Kidney (tissue), 14 donors: ENCODE data around the gene STEAP2. TPM values are rescaled to one million over a fixed set of nuclear protein-coding genes. Genes with fewer than 3 reads are reported as not detected.

Experiments used
- DNase-seq, 5 donors: peaks; one replicate each; pipeline ENCODE4 v3.0.0-alpha.2; 2013 to 2020
- FAIRE-seq: peaks from 2 replicates; lab custom pipeline; 2012; peaks lifted over from hg19 to GRCh38; lab: Jason Lieb, UNC
- H3K27ac ChIP-seq, 2 donors: one replicate each; pipeline ENCODE4 v1.7.0; 2013; ENCODE audit warnings: low read depth in 2 of 2, low read length in 2 of 2, inconsistent platforms in 1 of 2
- H3K27me3 ChIP-seq: one replicate; pipeline ENCODE4 v1.7.1; 2013; ENCODE audit warnings: low read length, inconsistent platforms; ENCODE audit not compliant: control insufficient read depth, insufficient read depth
- H3K36me3 ChIP-seq, 3 donors: one replicate each; pipeline versions ENCODE4 v1.7.0 to v1.7.1; 2013; ENCODE audit warnings: low read length in 3 of 3, control low read depth in 1 of 3, inconsistent platforms in 1 of 3; ENCODE audit not compliant: insufficient read depth in 3 of 3, control insufficient read depth in 2 of 3
- H3K4me1 ChIP-seq, 3 donors: one replicate each; pipeline versions ENCODE4 v1.7.0 to v1.7.1; 2013; ENCODE audit warnings: low read length in 3 of 3, inconsistent platforms in 1 of 3, low read depth in 1 of 3; ENCODE audit not compliant: control insufficient read depth in 2 of 3, insufficient read depth in 2 of 3
- H3K4me3 ChIP-seq, 3 donors: one replicate each; pipeline versions ENCODE4 v1.7.0 to v1.8.1; 2013; ENCODE audit warnings: low read length in 3 of 3, control low read depth in 1 of 3, inconsistent platforms in 1 of 3
- H3K9ac ChIP-seq, 3 donors: one replicate each; pipeline versions ENCODE4 v1.7.0 to v1.7.1; 2013; ENCODE audit warnings: low read length in 3 of 3, control low read depth in 1 of 3, inconsistent platforms in 1 of 3
- H3K9me3 ChIP-seq, 3 donors: one replicate each; pipeline versions ENCODE4 v1.7.0 to v1.7.1; 2013; ENCODE audit warnings: low read length in 3 of 3, control low read depth in 1 of 3, inconsistent platforms in 1 of 3; ENCODE audit not compliant: control insufficient read depth in 2 of 3, insufficient read depth in 1 of 3
- CTCF ChIP-seq: IDR thresholded peaks from 3 replicates; pipeline ENCODE4 v1.5.1; 2012; ENCODE audit warnings: mild to moderate bottlenecking, moderate library complexity, borderline replicate concordance; ENCODE audit not compliant: insufficient read depth; ENCODE audit errors: extremely low read depth
- intact Hi-C: fragments of 100-400 bp; cut with DNase I; formaldehyde crosslinking; loops from one replicate; pipeline ENCODE4 v1.11.1; 2022
- polyA plus RNA-seq: library from polyadenylated mRNA; stranded (reverse); fragments of 350-450 nt; fragmentation: Illumina TruSeq; extraction: RNeasy Lipid Tissue Mini Kit (QIAGEN cat#74804); gene quantifications from one replicate; pipeline ENCODE4 v1.2.3, GENCODE V29; 2014; ENCODE audit warnings: low read depth, low replicate concordance; ENCODE audit not compliant: insufficient read depth
- total RNA-seq: library from RNA; stranded (reverse); fragmentation: NEBNext Ultra II Directional; extraction: Animal tissue kit (Norgen Biotek cat#: 25700); gene quantifications from one replicate; pipeline ENCODE4 v1.2.1, GENCODE V29; 2021
- donor health status: control.
- donor health status: control.
- donor health status: control.
- donor health status: control.
- donor health status: control.
- donor health status: DM: yes; HTN: yes; CAD: no.
- donor health status: Normal renal cell carcinoma (clear cell type).

The STEAP2 gene
- total and polyA plus RNA-seq, 2 donors from 2014 or later, result 8.9 to 15.8 TPM

- TF ChIP-seq CTCF, result no peak
- Histone ChIP-seq H3K4me3 (no peak overlapping the region), H3K4me1 (no peaks in the 10 kb centered on the region), H3K36me3 (no peaks in the 10 kb centered on the region), H3K27ac (no peak overlapping the region), H3K9ac (no peak overlapping the region), H3K9me3 (no peaks in the 10 kb centered on the region), H3K27me3 (no peaks in the 10 kb centered on the region)
- DNase-seq (no peak), FAIRE-seq (no peak)
- intact Hi-C loops, result no loop called here
These were observed 18.4 kb upstream of the STEAP2 start for GRCh38 chr7:90192876-90193750.

- DNase-seq (no peak), FAIRE-seq (no peak)
- Histone ChIP-seq H3K9me3 (no peaks in the 10 kb centered on the region), H3K4me3 (no peak overlapping the region), H3K9ac (no peak overlapping the region), H3K4me1 (no peaks in the 10 kb centered on the region), H3K36me3 (no peaks in the 10 kb centered on the region), H3K27ac (no peak overlapping the region), H3K27me3 (no peaks in the 10 kb centered on the region)
- TF ChIP-seq CTCF, result no peak
- intact Hi-C loops, result no loop called here
These were observed 16.4 kb upstream of the STEAP2 start for GRCh38 chr7:90194911-90195809.

GRCh38 chr7:90201500-90202195, 9.9 kb upstream of the STEAP2 start:
- Histone ChIP-seq H3K4me3 (no peak overlapping the region), H3K4me1 (no peaks in the 10 kb centered on the region), H3K27ac (no peak overlapping the region), H3K9ac (no peak overlapping the region), H3K27me3 (no peaks in the 10 kb centered on the region), H3K9me3 (no peaks in the 10 kb centered on the region), H3K36me3 (no peaks in the 10 kb centered on the region)
- no peak for TF ChIP-seq CTCF
- no peak for DNase-seq
- no peak for FAIRE-seq
- intact Hi-C loops, result no loop called here
